Ovary (tissue), 3 donors: ENCODE measurements around the gene PAX9.

Source experiments
- POLR2A ChIP-seq: fragments of 450-650 bp; IDR thresholded peaks from one replicate; pipeline ENCODE4 v1.6.1; 2017; ENCODE audit warnings: antibody characterized with exemption, mild to moderate bottlenecking, moderate library complexity
- TF ChIP-seq, protein P1 (sequence below), 3 donors: fragments of 450-650 bp in 2 of 3; fragments of 200-600 bp in 1 of 3; IDR thresholded peaks; one replicate each; pipeline versions ENCODE4 v1.5.1 to v1.8.0; 2016 to 2022; ENCODE audit warnings: antibody characterized with exemption in 3 of 3, mild to moderate bottlenecking in 1 of 3
- donor health status: DM: no; HTN: no; CAD: no.

DNA sequence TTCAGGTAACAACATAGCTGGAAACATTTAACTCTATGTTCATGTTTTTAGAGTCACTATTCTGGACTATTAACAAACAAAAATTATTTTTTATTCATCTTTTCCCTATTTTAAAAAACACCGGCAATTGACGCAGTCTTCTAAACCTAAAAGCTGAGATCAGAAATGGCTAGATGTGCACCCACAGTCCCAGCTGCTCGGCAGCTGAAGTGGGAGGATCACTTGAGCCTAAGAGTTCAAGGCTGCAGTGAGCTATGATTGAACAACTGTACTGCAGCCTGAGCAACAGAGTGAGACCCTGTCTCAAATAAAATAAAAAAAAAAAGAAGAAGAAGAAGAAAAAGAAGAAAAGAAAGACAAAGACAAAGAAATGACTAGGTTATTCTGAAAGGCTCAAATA, 64.5 kb downstream of the PAX9 start:
- TF ChIP-seq, protein P1, sequence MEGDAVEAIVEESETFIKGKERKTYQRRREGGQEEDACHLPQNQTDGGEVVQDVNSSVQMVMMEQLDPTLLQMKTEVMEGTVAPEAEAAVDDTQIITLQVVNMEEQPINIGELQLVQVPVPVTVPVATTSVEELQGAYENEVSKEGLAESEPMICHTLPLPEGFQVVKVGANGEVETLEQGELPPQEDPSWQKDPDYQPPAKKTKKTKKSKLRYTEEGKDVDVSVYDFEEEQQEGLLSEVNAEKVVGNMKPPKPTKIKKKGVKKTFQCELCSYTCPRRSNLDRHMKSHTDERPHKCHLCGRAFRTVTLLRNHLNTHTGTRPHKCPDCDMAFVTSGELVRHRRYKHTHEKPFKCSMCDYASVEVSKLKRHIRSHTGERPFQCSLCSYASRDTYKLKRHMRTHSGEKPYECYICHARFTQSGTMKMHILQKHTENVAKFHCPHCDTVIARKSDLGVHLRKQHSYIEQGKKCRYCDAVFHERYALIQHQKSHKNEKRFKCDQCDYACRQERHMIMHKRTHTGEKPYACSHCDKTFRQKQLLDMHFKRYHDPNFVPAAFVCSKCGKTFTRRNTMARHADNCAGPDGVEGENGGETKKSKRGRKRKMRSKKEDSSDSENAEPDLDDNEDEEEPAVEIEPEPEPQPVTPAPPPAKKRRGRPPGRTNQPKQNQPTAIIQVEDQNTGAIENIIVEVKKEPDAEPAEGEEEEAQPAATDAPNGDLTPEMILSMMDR (IDR thresholded peaks at IDR 0.05) = no peak
- TF ChIP-seq POLR2A = no peak
